GF-D8 (cell line): Measurements from ENCODE around the gene SPESP1.
"Not testable (repeated sequence)": the region's sequence is repeated elsewhere in the genome, so short reads cannot be mapped to it uniquely, and the experiment has no call there.

Experiments used
- DNase-seq: peaks from one replicate; lab custom pipeline; 2025; lab: John Stamatoyannopoulos, UW

SPESP1 gene

GRCh38 chr15:68963719-68964118 is 33.4 kb downstream of the SPESP1 start:
- not testable (repeated sequence) for DNase-seq

GRCh38 chr15:68966996-68967395 is 36.7 kb downstream of the SPESP1 start:
- no peak for DNase-seq

- no peak for DNase-seq
Observed at GRCh38 chr15:68967948-68968347, 37.6 kb downstream of the SPESP1 start.

- no peak for DNase-seq
Observed at GRCh38 chr15:68969298-68969697, 39.0 kb downstream of the SPESP1 start.

GRCh38 chr15:68972201-68973065 is 42.1 kb downstream of the SPESP1 start:
- no peak for DNase-seq

GRCh38 chr15:68975651-68976160 is 45.4 kb downstream of the SPESP1 start:
- DNase-seq: not testable (repeated sequence)

- not testable (repeated sequence) for DNase-seq
Observed at GRCh38 chr15:68977426-68977825, 47.1 kb downstream of the SPESP1 start.

GRCh38 chr15:68979006-68979405 is 48.7 kb downstream of the SPESP1 start:
- no peak for DNase-seq

GRCh38 chr15:68979816-68980215 is 49.5 kb downstream of the SPESP1 start:
- DNase-seq: no peak

- DNase-seq: no peak
Observed at GRCh38 chr15:68980786-68981185, 50.5 kb downstream of the SPESP1 start.

GRCh38 chr15:68981941-68982340 is 51.6 kb downstream of the SPESP1 start:
- no peak for DNase-seq

- no peak for DNase-seq
Observed at GRCh38 chr15:68982976-68983563, 52.7 kb downstream of the SPESP1 start.

- DNase-seq: no peak
Observed at GRCh38 chr15:68983961-68984481, 53.7 kb downstream of the SPESP1 start.

- DNase-seq: no peak
Observed at GRCh38 chr15:68984586-68984985, 54.3 kb downstream of the SPESP1 start.

GRCh38 chr15:68985361-68985891 is 55.1 kb downstream of the SPESP1 start:
- DNase-seq: no peak

- DNase-seq: no peak
Observed at GRCh38 chr15:68986322-68986721, 56.0 kb downstream of the SPESP1 start.

- DNase-seq: no peak
Observed at GRCh38 chr15:68987120-68987519, 56.8 kb downstream of the SPESP1 start.

GRCh38 chr15:68987676-68988075 is 57.4 kb downstream of the SPESP1 start:
- no peak for DNase-seq

GRCh38 chr15:68989541-68990230 is 59.4 kb downstream of the SPESP1 start:
- DNase-seq: no peak

- DNase-seq: no peak
Observed at GRCh38 chr15:68990231-68990991, 60.1 kb downstream of the SPESP1 start.

GRCh38 chr15:68990992-68991500 is 60.7 kb downstream of the SPESP1 start:
- no peak for DNase-seq
